Measurements from ENCODE around the gene TMEM72.

DNA sequence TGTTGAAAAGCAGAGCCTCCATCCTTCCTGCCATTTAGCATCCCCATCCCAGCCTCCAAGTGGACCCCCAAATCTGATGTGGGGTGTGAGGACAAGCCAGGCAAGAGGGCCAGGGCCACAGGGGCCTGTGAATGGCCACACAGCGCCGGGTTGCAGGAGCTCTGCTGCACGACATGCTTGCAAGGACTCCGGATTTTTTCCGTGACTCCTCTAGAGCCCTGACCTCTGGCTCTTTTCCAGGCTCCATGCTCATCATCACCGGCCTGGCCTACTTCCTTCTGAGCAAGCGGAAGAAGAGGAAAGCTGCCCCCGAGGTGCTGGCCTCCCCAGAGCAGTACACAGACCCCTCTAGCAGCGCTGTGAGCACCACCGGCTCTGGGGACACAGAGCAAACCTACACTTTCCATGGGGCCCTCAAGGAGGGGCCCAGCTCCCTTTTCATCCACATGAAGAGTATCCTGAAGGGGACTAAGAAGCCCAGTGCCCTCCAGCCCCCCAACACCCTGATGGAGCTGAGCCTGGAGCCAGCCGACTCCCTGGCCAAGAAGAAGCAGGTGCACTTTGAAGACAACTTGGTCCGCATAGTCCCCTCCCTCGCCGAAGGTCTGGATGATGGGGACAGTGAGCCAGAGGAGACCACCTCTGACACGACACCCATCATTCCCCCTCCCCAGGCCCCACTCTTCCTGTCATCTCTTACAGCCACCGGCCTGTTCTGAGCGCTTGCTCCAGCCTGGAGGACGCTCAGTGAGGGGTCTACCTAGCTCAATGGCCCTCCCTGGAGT lies 23.5 kb downstream of the TMEM72 start:
- TF ChIP-seq ARNTL (CRISPR knock-in tag; IDR thresholded peaks at IDR 0.05; ENCODE audit: borderline replicate concordance, low read depth): no peak
- TF ChIP-seq, protein P1, sequence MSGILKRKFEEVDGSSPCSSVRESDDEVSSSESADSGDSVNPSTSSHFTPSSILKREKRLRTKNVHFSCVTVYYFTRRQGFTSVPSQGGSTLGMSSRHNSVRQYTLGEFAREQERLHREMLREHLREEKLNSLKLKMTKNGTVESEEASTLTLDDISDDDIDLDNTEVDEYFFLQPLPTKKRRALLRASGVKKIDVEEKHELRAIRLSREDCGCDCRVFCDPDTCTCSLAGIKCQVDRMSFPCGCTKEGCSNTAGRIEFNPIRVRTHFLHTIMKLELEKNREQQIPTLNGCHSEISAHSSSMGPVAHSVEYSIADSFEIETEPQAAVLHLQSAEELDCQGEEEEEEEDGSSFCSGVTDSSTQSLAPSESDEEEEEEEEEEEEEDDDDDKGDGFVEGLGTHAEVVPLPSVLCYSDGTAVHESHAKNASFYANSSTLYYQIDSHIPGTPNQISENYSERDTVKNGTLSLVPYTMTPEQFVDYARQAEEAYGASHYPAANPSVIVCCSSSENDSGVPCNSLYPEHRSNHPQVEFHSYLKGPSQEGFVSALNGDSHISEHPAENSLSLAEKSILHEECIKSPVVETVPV (CRISPR knock-in tag; IDR thresholded peaks at IDR 0.05): no peak

Measured in SK-N-SH treated with all-trans-retinoic acid at 6 μM for 48 hours (cell line).